HUES6 (cell line): ENCODE results near the gene MASTL.

Source experiments
- H3K27ac ChIP-seq: 2 replicates; pipeline ENCODE4 v1.7.0; 2013; ENCODE audit warnings: low read depth, mild to moderate bottlenecking, low read length, inconsistent platforms
- H3K27me3 ChIP-seq: 2 replicates; pipeline ENCODE4 v1.6.1; 2013; ENCODE audit warnings: low read length; ENCODE audit not compliant: control insufficient read depth, insufficient read depth
- H3K36me3 ChIP-seq: 2 replicates; pipeline ENCODE4 v1.6.1; 2013; ENCODE audit warnings: low read length; ENCODE audit not compliant: control insufficient read depth, insufficient read depth
- H3K4me1 ChIP-seq: 2 replicates; pipeline ENCODE4 v1.6.1; 2013; ENCODE audit warnings: low read length; ENCODE audit not compliant: control insufficient read depth, insufficient read depth
- H3K4me3 ChIP-seq: 2 replicates; pipeline ENCODE4 v1.5.1; 2013; ENCODE audit warnings: low read depth, low read length
- H3K9ac ChIP-seq: one replicate; pipeline ENCODE4 v1.6.1; 2013; ENCODE audit warnings: mild to moderate bottlenecking, low read length
- H3K9me3 ChIP-seq: 2 replicates; pipeline ENCODE4 v1.6.1; 2013; ENCODE audit warnings: low read depth, low read length; ENCODE audit not compliant: control insufficient read depth, insufficient read depth

Gene MASTL

GRCh38 chr10:27155066-27155754 lies at the start of gene MASTL:
Gene MASTL, plus strand, starts transcription at chr10:27155352. Its CDS starts 75 bp downstream, at chr10:27155427.
- H3K27me3 ChIP-seq = no peaks in the 10 kb centered on the region
- H3K36me3 ChIP-seq = peaks cover 33% of the 10 kb centered on the region
- peak within 1 kb of the TSS; percentile 98 for H3K4me3 ChIP-seq
- H3K4me1 ChIP-seq = peaks cover 9% of the 10 kb centered on the region
- H3K9me3 ChIP-seq = no peaks in the 10 kb centered on the region
- H3K9ac ChIP-seq = peak within 1 kb of the TSS; percentile 99
- peak within 1 kb of the TSS; percentile 95 for H3K27ac ChIP-seq

DNA sequence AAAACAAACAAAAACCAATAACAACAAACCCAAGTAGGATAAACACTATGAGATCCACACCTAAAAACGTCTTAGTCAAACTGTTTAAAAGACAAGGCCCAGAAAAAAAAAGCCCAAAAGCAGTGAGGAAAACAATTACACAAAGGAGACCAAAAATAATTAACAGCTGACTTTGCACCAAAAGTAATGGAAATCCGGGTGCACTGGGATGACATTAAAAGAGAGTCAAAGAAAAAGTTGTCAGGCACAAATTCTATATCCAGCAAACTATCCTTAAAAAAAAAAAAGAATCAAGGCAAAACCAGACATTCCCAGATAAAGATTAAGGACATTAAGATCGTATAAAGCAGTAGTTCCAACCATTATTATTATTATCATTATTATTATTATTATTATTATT lies 47.0 kb upstream of the MASTL start:
- H3K36me3 ChIP-seq = peaks cover 40% of the 10 kb centered on the region
- H3K4me3 ChIP-seq = no peak overlapping the region
- no peaks in the 10 kb centered on the region for H3K9me3 ChIP-seq
- no peak overlapping the region for H3K27ac ChIP-seq
- H3K27me3 ChIP-seq = no peaks in the 10 kb centered on the region
- no peak overlapping the region for H3K9ac ChIP-seq
- no peaks in the 10 kb centered on the region for H3K4me1 ChIP-seq

DNA sequence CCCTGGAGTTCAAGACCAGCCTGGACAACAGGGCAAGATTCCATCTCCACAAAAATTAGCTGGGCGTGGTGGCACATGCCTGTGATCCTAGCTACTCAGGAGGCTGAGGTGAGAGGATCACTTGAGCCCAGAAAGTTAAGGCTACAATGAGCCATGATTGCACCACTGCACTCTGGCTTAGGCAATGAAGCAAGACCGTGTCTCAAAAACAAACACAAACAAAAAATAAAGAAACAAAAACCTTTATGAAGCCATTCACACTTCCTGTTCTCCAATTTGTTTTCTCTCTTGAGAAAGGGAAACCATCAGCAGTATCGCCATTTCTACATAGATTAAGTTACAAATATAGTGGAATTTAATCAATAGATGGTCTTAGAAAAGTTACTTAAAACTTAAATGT lies 20.8 kb upstream of the MASTL start:
- peaks cover 88% of the 10 kb centered on the region for H3K36me3 ChIP-seq
- H3K27me3 ChIP-seq = no peaks in the 10 kb centered on the region

DNA sequence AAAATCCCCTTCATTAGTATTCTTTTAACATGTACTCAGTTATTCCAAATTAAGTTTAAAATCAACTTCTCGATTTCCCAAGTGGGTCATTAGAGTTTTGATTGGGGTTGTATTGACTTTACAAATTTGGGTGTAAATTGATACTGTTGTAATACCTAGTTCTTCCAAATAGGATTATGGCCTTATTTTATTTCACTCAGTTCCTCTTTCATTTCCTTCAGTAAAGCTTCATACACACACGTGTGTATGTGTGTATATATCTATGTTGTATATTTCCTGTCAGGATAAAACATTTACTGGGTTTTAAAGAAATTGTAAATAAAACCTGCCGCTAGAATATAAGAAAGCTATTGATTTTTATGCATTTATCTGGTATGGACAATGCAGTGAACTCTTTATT lies 16.9 kb upstream of the MASTL start:
- H3K27ac ChIP-seq = no peak overlapping the region
- no peaks in the 10 kb centered on the region for H3K9me3 ChIP-seq
- no peaks in the 10 kb centered on the region for H3K4me1 ChIP-seq
- H3K9ac ChIP-seq = no peak overlapping the region
- H3K36me3 ChIP-seq = peaks cover 82% of the 10 kb centered on the region
- no peak overlapping the region for H3K4me3 ChIP-seq
- H3K27me3 ChIP-seq = no peaks in the 10 kb centered on the region

More for the DNA sequence above, 20.8 kb upstream of the MASTL start:
- Histone ChIP-seq H3K9ac (no peak overlapping the region), H3K27ac (no peak overlapping the region), H3K4me3 (no peak overlapping the region), H3K9me3 (no peaks in the 10 kb centered on the region), H3K4me1 (no peaks in the 10 kb centered on the region)

DNA sequence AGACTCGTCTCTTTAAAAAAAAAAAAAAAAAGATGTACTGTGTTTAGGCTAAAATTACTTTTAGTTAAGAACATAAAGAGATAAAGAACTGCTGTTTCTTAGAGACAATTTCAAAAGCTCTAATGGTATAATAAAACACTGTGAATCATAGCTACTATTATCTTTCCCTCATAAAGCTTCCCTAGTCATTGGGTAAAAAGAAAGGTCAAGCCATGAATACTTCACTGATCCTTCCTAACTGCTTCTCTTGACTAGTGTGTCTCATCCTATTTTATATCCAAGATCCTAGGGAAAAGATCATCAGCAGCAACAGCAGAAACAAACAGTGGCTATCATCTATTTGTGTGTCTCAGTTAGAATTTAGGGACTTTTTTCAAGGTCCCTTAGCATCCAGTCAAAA lies 11.5 kb upstream of the MASTL start:
- Histone ChIP-seq H3K9me3 (no peaks in the 10 kb centered on the region), H3K9ac (no peak overlapping the region), H3K27ac (no peak overlapping the region), H3K4me3 (no peak overlapping the region), H3K4me1 (no peaks in the 10 kb centered on the region), H3K27me3 (no peaks in the 10 kb centered on the region), H3K36me3 (peaks cover 89% of the 10 kb centered on the region)

DNA sequence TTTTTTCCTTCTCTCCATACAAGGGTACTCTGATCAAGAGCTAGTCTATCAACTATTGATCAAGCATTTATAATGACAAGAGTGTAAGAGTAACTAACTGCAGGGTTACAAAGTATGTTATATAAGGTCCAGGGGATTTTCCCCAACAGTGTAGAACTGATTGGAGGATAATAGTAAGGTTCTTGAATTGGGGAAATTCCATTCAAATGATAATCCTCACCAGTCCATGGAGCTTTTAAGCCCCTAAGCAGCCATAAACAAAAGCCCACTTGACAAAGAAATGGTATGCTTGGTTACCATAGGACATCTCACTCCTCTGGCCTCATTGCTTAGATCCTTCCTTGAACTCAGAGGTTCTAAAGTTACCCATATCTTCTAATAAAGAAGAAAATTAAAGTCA lies 9.2 kb upstream of the MASTL start:
- Histone ChIP-seq H3K36me3 (peaks cover 79% of the 10 kb centered on the region), H3K4me1 (no peaks in the 10 kb centered on the region), H3K27me3 (no peaks in the 10 kb centered on the region), H3K9ac (no peak overlapping the region), H3K27ac (no peak overlapping the region), H3K4me3 (no peak overlapping the region), H3K9me3 (no peaks in the 10 kb centered on the region)

DNA sequence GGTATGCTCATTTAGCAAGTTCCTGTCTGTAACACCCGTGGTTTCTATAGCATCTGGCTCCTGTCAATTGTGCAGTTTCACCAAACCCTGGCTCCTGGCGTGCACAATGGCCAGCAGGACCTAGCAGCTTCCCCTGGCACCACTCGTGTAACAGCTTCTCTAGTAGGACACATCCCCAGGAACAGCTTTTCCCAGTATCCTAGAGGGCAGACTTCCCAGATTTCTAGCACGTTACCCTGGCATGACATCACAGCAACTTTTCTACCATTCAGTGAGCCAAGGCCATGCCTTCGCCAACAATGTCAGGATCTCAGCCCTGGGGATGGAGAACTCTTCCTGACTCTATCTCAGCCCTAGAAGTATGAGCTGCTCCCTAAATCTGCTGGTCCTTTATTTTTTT lies 7.5 kb upstream of the MASTL start:
- peaks cover 5% of the 10 kb centered on the region for H3K4me1 ChIP-seq
- H3K27ac ChIP-seq = no peak overlapping the region
- H3K4me3 ChIP-seq = no peak overlapping the region
- no peaks in the 10 kb centered on the region for H3K27me3 ChIP-seq
- H3K36me3 ChIP-seq = peaks cover 70% of the 10 kb centered on the region
- H3K9me3 ChIP-seq = no peaks in the 10 kb centered on the region
- no peak overlapping the region for H3K9ac ChIP-seq

DNA sequence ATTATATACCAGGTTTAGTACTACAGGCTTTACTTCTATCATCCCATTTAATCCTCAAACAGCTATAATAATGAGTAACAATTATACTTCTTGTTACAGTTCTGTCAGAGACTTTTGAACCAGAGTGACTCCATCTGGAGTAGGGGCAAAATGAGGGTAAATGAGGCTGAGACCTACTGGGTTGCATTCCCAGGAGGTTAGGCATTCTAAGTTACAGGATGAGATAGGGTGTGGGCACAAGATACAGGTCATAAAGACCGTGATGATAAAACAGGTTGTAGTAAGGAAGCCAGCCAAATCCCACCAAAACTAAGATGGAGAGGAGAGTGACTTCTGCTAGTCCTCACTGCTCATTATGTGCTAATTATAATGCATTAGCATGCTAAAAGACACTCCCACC lies 4.9 kb upstream of the MASTL start:
- no peak overlapping the region for H3K27ac ChIP-seq
- H3K4me3 ChIP-seq = no peak overlapping the region
- peaks cover 46% of the 10 kb centered on the region for H3K36me3 ChIP-seq
- H3K9me3 ChIP-seq = no peaks in the 10 kb centered on the region
- peaks cover 9% of the 10 kb centered on the region for H3K4me1 ChIP-seq
- no peak overlapping the region for H3K9ac ChIP-seq
- no peaks in the 10 kb centered on the region for H3K27me3 ChIP-seq

DNA sequence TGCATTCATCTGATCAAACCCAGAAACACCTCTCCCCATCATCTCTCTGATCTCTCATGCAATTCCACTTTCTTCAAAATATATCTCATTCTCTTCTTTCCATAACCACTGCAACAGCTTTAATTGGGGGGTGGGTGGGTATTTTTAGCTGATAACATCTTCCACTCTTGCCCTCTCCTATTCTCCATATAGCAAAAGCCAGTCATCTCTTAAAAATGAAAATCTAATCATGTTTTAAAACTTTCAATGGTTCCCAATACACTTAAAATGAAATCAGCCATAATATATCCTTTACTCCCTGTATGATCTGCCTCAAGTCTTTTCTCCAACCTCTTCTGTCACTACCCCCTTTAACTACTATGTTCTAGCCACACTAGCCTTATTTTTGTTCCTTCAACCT lies 2.5 kb upstream of the MASTL start:
- Histone ChIP-seq H3K27me3 (no peaks in the 10 kb centered on the region), H3K4me1 (peaks cover 9% of the 10 kb centered on the region), H3K36me3 (peaks cover 27% of the 10 kb centered on the region), H3K4me3 (peak overlapping the region; percentile 98), H3K27ac (no peak overlapping the region), H3K9me3 (no peaks in the 10 kb centered on the region), H3K9ac (peak overlapping the region; percentile 99)

- peaks cover 26% of the 10 kb centered on the region for H3K36me3 ChIP-seq
- no peaks in the 10 kb centered on the region for H3K27me3 ChIP-seq
- H3K4me1 ChIP-seq = peaks cover 9% of the 10 kb centered on the region
- no peaks in the 10 kb centered on the region for H3K9me3 ChIP-seq
- peak overlapping the region; percentile 99 for H3K9ac ChIP-seq
- peak overlapping the region; percentile 95; the same call in 1 of the 2 replicates for H3K27ac ChIP-seq
- H3K4me3 ChIP-seq = peak overlapping the region; percentile 98
Measured at GRCh38 chr10:27153329-27153728, 1.8 kb upstream of the MASTL start.

GRCh38 chr10:27153845-27154193 lies 1.3 kb upstream of the MASTL start:
- H3K27me3 ChIP-seq = no peaks in the 10 kb centered on the region
- H3K9ac ChIP-seq = peak overlapping the region; percentile 99
- H3K36me3 ChIP-seq = peaks cover 26% of the 10 kb centered on the region
- H3K4me3 ChIP-seq = peak overlapping the region; percentile 98
- H3K27ac ChIP-seq = peak overlapping the region; percentile 95
- H3K9me3 ChIP-seq = no peaks in the 10 kb centered on the region
- H3K4me1 ChIP-seq = peaks cover 9% of the 10 kb centered on the region
